Skeletal muscle cell (primary cell): ENCODE results near the gene HLCS.
"Not testable (repeated sequence)": the region's sequence is repeated elsewhere in the genome, so short reads cannot be mapped to it uniquely, and the experiment has no call there.

Experiments
- DNase-seq: peaks from one replicate; pipeline ENCODE4 v3.0.0-alpha.2; 2010; ENCODE audit warnings: low read depth
- H3K4me3 ChIP-seq: 2 replicates; pipeline ENCODE4 v1.5.1; 2011; ENCODE audit warnings: low read depth, mild to moderate bottlenecking, control low read depth, low read length, moderate library complexity

The HLCS gene

GRCh38 chr21:36962098-36962780 lies 4.2 kb downstream of the HLCS start:
- DNase-seq: no peak
- no peak overlapping the region for H3K4me3 ChIP-seq

- no peak overlapping the region for H3K4me3 ChIP-seq
- DNase-seq: no peak
Observed at GRCh38 chr21:36960676-36961284, 5.7 kb downstream of the HLCS start.

- H3K4me3 ChIP-seq: no peak overlapping the region
- no peak for DNase-seq
Observed at GRCh38 chr21:36959020-36959835, 7.2 kb downstream of the HLCS start.

GRCh38 chr21:36955783-36956182 lies 10.7 kb downstream of the HLCS start:
- DNase-seq: no peak
- H3K4me3 ChIP-seq: no peak overlapping the region

GRCh38 chr21:36952331-36952730 lies 14.1 kb downstream of the HLCS start:
- not testable (repeated sequence) for DNase-seq, H3K4me3 ChIP-seq

- H3K4me3 ChIP-seq: no peak overlapping the region
Observed at GRCh38 chr21:36949171-36950141, 17.0 kb downstream of the HLCS start.

GRCh38 chr21:36948686-36949085 lies 17.8 kb downstream of the HLCS start:
- DNase-seq: no peak
- no peak overlapping the region for H3K4me3 ChIP-seq

More at GRCh38 chr21:36949171-36950141, 17.0 kb downstream of the HLCS start:
- DNase-seq: no peak

- no peak overlapping the region for H3K4me3 ChIP-seq
- DNase-seq: no peak
Observed at GRCh38 chr21:36946949-36947356, 19.5 kb downstream of the HLCS start.

- DNase-seq: no peak
- H3K4me3 ChIP-seq: no peak overlapping the region
Observed at GRCh38 chr21:36945496-36946138, 20.9 kb downstream of the HLCS start.

GRCh38 chr21:36936361-36937135 lies 29.9 kb downstream of the HLCS start:
- H3K4me3 ChIP-seq: no peak overlapping the region
- DNase-seq: no peak

GRCh38 chr21:36934864-36935420 lies 31.5 kb downstream of the HLCS start:
- DNase-seq: no peak
- no peak overlapping the region for H3K4me3 ChIP-seq

- no peak for DNase-seq
Observed at GRCh38 chr21:36932161-36932816, 34.2 kb downstream of the HLCS start.

GRCh38 chr21:36929622-36930021 lies 36.8 kb downstream of the HLCS start:
- no peak overlapping the region for H3K4me3 ChIP-seq
- no peak for DNase-seq

More at GRCh38 chr21:36932161-36932816, 34.2 kb downstream of the HLCS start:
- H3K4me3 ChIP-seq: no peak overlapping the region

GRCh38 chr21:36928960-36929359 lies 37.5 kb downstream of the HLCS start:
- DNase-seq: no peak

GRCh38 chr21:36927719-36928117 lies 38.8 kb downstream of the HLCS start:
- no peak overlapping the region for H3K4me3 ChIP-seq
- DNase-seq: peak; percentile 82

More at GRCh38 chr21:36928960-36929359, 37.5 kb downstream of the HLCS start:
- no peak overlapping the region for H3K4me3 ChIP-seq

- DNase-seq: no peak
- no peak overlapping the region for H3K4me3 ChIP-seq
Observed at GRCh38 chr21:36926989-36927718, 39.3 kb downstream of the HLCS start.

- no peak for DNase-seq
- no peak overlapping the region for H3K4me3 ChIP-seq
Observed at GRCh38 chr21:36923270-36923669, 43.2 kb downstream of the HLCS start.
